Measurements from ENCODE around the gene SMYD3.
"Not testable (repeated sequence)": the region's sequence is repeated elsewhere in the genome, so short reads cannot be mapped to it uniquely, and the experiment has no call there.

The SMYD3 gene

DNA sequence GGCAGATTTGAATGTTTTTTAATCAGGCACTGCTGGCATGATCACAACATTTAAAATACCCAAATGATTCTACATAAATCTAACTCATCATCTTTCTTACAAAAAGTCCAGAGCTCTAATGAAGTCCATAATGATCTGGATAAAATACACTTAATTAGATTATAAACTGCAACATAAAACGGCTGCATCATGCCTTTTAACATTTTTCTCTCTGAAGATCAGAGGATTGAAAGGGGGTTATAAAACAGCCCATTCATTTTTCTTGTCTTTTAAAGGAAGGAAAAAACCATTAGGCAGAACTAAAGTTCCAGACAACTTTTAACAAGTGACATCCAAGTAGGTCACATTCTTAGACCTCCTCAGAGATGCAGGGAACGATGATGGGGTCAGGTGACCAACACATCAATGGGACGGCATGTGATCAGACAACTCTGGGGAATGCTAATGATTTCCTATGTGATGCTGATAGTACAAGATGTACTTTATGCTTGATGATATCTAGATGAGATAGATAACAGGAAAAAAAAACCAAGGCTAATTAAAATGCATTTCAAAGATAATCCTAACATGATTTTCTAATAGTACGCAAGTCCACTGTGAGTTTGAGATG is 455.1 kb downstream of the SMYD3 start:
- in situ Hi-C loops (cut with MboI; ENCODE audit: low sequenced_read_pairs) = no loop called here

GRCh38 chr1:246048693-246049092 is 458.4 kb downstream of the SMYD3 start:
- in situ Hi-C loops (cut with MboI; ENCODE audit: low sequenced_read_pairs) = no loop called here

- in situ Hi-C loops (cut with MboI; ENCODE audit: low sequenced_read_pairs) = no loop called here
Observed at GRCh38 chr1:246043556-246043955, 463.5 kb downstream of the SMYD3 start.

- in situ Hi-C loops (cut with MboI; ENCODE audit: low sequenced_read_pairs) = no loop called here
Observed at GRCh38 chr1:246041360-246041759, 465.7 kb downstream of the SMYD3 start.

DNA sequence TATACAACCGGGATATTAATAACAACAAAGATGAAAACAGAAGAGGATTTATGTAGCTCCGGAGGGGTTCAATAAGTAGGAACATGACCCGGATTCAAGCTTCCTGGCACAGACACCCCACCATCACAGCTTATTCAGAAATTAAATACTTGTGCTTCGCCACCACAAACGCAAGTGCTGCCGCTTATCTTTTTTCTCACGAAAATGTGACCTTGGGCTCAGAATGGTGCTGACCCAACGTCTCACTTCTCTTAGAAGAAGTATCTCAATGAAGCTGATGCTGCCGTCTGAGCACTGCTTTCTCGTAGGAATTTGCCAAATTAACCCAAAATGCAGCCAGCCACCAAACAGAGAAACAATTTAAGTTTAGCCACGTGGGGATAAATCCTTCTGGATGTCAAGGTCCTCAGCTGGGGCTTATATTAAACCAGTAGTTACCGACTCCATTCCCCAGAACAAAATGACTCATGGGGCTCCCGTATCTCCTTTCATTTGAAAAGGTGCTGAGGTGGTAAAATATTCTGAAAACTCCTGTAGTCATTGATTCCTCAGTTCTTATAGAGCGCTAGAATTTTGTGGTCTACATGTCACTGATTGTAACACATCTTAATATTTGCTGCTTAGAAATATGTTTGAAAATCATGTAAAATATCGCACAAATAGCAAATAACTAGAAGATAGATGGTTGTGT is 466.7 kb downstream of the SMYD3 start:
- in situ Hi-C loops (cut with MboI; ENCODE audit: low sequenced_read_pairs) = no loop called here

GRCh38 chr1:246039584-246039983 is 467.5 kb downstream of the SMYD3 start:
- in situ Hi-C loops (cut with MboI; ENCODE audit: low sequenced_read_pairs) = no loop called here

DNA sequence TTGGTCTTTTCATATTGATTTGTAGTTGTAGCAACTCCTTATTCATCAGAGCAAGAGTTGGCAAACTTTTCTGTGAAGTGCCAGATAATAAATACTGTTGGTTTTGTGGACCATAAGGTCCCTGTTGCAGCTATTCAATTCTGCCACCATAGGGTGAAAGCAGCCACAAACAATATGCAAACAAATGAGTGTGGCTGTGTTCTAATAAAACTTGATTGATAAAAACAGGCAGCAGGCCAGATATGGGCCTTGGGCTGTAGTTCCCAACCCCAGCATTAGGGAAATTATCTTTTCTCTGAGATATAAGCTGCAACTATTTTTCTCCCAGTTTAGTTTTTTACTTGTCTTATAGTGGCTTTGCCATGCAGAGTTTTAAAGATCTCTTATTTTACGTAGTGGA is 469.2 kb downstream of the SMYD3 start:
- in situ Hi-C loops (cut with MboI; ENCODE audit: low sequenced_read_pairs) = no loop called here

DNA sequence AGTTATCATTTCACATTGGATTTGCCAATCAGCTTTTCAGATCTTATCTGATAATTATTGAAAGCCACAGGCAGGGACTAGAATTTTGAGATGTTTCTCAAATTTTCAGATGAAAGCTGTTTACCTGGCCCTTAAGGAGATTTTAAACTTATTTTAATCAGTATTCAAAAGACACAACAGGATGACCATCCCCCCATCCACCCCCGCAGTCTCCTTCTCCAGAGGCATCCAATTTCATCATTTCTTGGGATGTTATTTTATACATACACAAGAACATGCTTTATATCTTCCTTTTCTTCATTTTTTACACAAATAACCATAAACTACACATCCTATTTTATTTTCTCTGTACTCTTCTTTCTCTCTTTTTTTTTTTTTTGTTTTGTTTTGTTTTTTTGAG is 470.9 kb downstream of the SMYD3 start:
- in situ Hi-C loops (cut with MboI; ENCODE audit: low sequenced_read_pairs) = no loop called here

DNA sequence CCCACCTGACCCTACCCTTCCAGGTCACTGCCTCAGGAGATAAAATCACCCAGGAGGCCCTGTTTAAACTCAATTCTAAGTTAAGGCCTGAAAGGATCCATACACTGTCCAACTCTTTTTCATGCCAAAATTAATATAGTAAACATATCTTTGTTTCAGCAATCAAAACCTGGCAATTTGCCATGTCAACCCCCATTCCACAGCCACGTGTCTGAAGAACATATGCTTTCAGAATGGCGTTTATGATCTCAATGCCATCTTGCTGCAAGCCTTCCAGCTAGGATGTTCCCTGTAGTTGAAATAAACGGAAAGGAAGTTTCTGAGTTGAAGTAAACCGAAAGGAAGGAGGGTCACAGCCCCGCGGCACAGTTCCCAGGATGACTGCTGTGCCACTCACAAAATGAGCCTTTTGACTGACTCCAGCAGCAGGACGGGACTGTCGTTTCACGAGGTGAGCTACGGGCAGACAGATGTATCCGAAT is 472.0 kb downstream of the SMYD3 start:
- in situ Hi-C loops (cut with MboI; ENCODE audit: low sequenced_read_pairs) = no loop called here

GRCh38 chr1:246034630-246035029 is 472.4 kb downstream of the SMYD3 start:
- in situ Hi-C loops (cut with MboI; ENCODE audit: low sequenced_read_pairs) = no loop called here

DNA sequence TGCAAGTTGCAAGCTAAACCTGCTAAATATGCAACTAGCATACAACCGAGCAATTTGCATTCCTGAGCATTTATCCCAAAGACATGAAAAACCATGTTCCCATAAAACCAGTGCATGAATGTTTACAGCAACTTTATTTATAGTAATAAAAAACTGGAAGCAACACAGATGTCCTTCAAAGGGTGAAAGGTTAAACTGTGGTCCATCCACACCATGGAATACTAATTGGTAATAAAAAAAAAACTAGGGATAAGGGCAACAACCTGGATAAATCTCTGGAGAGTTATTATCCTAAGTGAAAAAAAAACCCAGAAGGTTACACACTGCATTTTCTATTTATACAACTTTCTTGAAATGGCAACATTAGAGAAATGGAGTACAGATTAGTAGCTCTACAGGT is 474.1 kb downstream of the SMYD3 start:
- in situ Hi-C loops (cut with MboI; ENCODE audit: low sequenced_read_pairs) = no loop called here

DNA sequence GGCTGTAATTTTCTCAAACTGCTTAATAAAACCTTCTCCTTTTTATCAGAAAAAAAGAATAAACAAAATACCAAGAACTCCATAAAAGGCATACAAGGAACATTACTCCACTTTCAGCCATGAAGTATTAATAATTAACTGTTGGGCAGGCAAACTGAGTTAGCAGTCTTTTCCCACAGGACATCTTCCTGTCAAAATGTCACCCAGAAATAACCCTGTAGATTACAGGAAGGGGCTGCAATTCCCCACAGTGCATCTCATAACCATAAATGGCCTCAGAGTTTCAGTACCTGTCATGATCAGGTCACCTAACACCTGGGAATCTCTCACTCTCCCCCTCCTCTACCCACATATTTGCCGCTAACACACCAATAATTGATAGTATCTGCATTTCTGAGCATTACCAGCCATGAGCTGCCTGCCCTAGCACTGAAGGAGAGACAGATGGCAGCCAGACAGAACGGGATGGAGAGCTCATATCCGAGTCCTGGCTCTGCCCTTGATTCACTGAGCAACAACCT is 475.0 kb downstream of the SMYD3 start:
- in situ Hi-C loops (cut with MboI; ENCODE audit: low sequenced_read_pairs) = no loop called here

DNA sequence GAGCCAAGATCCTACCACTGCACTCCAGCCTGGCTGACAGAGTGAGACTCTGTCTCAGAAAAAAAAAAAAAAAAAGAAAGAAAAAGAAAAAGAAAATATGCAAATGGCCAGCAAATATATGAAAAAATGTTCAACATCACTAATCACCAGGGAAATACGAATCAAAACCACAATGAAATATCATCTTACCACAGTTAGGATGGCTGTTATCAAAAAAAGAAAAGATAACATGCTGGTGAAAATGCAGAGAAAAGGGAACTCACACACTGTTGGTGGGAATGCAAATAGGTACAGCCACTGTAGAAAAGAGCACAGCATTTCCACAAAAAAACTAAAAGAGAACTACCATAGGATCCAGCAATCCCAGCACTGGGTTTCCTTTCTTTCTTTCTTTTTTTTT is 477.5 kb downstream of the SMYD3 start:
- in situ Hi-C loops (cut with MboI; ENCODE audit: low sequenced_read_pairs) = no loop called here

DNA sequence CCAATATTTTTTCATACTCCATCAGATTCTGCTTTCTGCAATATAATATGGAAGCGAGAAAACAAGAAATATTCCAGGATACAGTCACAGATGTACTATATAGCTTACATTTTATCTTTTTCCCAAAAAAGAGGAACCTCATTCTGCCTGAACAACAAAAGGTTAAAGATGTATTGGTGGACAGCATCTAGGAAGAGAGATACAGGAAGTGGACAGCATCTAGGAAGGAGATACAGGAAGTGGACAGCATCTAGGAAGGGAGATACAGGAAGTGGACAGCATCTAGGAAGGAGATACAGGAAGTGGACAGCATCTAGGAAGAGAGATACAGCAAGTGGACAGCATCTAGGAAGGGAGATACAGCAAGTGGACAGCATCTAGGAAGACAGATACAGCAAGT is 483.0 kb downstream of the SMYD3 start:
- in situ Hi-C loops (cut with MboI; ENCODE audit: low sequenced_read_pairs) = not testable (repeated sequence)

DNA sequence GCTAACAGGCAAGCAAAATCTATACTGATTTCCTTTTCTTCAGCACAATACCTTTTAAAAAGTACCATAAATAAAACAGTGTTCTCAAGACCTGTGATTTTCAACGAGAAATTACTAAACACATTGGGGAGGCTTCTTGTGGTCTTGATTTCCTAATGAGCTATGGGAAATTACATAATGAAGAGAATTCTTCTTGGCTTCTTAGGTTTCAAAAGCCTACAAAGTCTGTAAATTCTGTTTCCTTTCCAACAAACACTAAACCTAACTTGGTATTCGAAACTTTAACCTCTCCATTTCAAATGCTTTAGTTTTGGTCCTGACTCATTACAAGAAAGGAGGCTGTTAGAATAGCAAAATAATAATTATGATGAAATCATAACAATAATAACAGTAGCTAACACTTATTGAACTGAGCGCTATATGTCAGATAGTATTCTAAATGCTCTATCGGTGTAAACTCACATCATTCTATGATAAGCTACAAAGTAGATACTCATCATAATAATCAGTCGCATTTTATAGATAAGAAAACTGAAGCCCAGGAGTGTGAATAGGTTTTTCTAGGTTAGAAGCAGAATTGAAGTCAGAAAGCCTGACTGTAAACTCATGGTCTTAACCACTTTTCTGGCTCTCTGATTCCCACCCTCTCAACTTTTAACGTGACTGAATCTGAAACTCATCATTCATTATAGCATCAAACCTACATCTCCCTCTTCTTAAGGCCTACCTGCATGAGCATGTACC is 486.7 kb downstream of the SMYD3 start:
- in situ Hi-C loops (cut with MboI; ENCODE audit: low sequenced_read_pairs) = no loop called here

GRCh38 chr1:246018146-246018545 is 488.9 kb downstream of the SMYD3 start:
- in situ Hi-C loops (cut with MboI; ENCODE audit: low sequenced_read_pairs) = loop anchor here (10.0 kb wide), 3 partner anchors 97 to 437 kb away; no protein-coding TSS in a partner anchor

DNA sequence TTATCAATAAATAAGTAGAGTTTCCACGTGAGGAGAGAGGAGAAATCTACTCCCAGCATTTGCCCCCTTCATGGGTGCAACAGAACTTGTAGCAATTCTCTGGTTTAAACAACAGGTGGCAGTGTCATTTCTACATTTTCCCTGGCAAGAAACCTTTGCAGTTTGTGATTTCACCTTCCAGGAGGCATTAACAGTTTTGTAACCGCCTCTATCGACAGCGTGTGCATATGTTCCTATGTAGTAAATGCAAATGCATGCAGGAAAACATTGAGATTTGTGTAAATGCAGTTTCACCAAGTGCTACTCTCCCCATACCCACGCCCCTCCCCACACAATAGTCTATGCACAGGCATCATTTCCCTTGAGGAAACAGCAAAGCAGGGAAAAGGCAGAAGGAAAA is 494.7 kb downstream of the SMYD3 start:
- in situ Hi-C loops (cut with MboI; ENCODE audit: low sequenced_read_pairs) = loop anchor here (10.0 kb wide), 3 partner anchors 102 to 442 kb away; no protein-coding TSS in a partner anchor

DNA sequence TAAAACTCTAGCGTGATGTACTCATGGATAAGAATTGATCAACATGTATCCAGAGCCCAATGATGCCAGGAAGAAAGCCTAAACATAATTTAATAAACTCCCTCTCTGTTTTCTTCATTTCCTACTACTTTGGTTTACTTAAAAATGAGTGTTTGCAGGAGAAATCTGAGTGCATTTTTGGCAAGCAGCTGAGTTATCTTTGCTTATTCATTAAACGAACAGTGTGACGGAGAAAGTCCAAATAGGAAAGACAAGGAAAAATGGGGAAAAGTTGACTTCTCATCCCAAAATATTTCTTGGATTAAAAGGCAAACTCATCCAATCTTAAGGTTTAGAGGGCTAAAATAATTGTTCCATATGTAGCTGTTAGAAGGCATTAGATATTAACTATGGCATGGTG is 496.7 kb downstream of the SMYD3 start:
- in situ Hi-C loops (cut with MboI; ENCODE audit: low sequenced_read_pairs) = loop anchor here (10.0 kb wide), 3 partner anchors 104 to 444 kb away; no protein-coding TSS in a partner anchor

GRCh38 chr1:246008363-246008831 is 498.7 kb downstream of the SMYD3 start:
- in situ Hi-C loops (cut with MboI; ENCODE audit: low sequenced_read_pairs) = loop anchor here (10.0 kb wide), 1 partner anchor 494 kb away; no protein-coding TSS in a partner anchor

DNA sequence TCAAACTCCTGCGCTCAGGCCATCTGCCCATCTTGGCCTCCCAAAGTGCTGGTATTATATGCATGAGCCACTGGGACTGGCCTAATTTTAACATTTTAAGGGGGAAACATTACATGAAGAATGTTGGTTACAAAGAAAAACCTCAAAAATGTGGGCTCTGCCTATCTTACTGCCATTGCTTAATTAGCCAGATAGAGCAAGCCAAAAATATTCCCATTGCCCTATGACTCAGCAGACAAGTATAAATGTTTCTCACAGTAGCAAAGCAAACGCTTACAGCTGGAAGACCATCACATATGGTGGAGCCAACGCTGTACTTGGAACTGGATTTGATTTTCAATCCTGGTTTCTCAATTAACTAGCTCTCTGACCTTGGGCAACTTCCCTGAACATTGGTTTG is 502.0 kb downstream of the SMYD3 start:
- in situ Hi-C loops (cut with MboI; ENCODE audit: low sequenced_read_pairs) = loop anchor here (10.0 kb wide), 1 partner anchor 490 kb away; no protein-coding TSS in a partner anchor

DNA sequence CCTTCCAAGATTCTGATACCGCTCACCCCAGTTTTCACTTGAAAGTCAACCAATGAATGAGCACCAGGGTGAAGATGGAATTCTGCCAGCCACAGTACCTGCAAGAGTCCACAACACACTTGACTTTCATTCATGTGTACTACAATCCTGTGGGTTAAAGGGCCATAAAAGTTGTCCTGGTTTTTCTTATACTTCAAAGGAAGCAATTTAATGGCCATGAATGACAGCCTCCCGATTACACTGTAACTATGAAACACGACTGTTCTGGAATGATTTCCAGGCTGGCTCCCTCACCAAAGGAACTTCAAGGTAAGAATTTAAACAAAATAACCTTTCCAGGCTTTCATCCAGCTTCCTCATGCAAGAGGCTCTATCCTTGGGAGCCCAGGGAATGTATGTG is 502.8 kb downstream of the SMYD3 start:
- in situ Hi-C loops (cut with MboI; ENCODE audit: low sequenced_read_pairs) = loop anchor here (10.0 kb wide), 1 partner anchor 490 kb away; no protein-coding TSS in a partner anchor

Data from HL-60/S4 (cell line).